HG02840 (cell line): ENCODE data around the gene OSBPL1A.

Source experiments
- ATAC-seq: cut with Tn5 transposase; IDR thresholded peaks from one replicate; pipeline ENCODE4 v1.9.1; 2021; ENCODE audit warnings: mild to moderate bottlenecking, moderate library complexity, moderate number of reproducible peaks; ENCODE audit not compliant: unreplicated experiment, low FRiP score

The OSBPL1A gene

DNA sequence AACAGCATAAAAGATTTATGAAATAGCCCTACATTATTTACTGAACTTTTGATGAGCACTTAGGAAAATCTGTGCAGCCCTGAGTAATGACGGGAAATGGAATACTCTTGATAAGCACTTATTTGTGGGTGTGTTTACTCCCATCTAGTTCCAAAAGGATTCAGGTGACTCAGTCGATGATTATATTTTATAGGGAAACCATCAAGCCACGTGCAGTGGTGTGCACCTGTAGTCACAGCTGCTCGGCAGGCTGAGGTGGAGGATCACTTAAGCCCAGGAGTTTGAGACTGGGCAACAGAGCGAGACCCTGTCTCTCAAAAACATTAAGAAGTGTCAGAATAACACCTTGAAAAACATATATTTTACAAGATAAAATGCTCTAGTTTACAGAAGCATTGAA is 166.9 kb downstream of the OSBPL1A start:
- no peak for ATAC-seq

DNA sequence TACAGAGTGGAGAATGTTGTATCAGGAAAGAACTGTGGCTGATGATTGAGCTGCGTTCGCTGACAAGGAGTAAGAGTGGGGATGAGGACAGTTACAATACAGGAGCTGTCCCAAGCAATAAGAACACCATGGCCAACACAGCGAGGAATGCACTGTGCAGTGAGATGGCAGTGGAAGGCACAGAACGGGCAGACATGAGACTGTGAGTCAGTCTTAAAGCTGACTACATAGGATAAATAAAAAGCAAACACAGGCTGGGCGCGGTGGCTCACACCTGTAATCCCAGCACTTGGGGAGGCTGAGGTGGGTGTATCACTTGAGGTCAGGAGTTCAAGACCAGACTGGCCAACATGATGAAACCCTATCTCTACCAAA is 169.0 kb downstream of the OSBPL1A start:
- ATAC-seq = no peak

DNA sequence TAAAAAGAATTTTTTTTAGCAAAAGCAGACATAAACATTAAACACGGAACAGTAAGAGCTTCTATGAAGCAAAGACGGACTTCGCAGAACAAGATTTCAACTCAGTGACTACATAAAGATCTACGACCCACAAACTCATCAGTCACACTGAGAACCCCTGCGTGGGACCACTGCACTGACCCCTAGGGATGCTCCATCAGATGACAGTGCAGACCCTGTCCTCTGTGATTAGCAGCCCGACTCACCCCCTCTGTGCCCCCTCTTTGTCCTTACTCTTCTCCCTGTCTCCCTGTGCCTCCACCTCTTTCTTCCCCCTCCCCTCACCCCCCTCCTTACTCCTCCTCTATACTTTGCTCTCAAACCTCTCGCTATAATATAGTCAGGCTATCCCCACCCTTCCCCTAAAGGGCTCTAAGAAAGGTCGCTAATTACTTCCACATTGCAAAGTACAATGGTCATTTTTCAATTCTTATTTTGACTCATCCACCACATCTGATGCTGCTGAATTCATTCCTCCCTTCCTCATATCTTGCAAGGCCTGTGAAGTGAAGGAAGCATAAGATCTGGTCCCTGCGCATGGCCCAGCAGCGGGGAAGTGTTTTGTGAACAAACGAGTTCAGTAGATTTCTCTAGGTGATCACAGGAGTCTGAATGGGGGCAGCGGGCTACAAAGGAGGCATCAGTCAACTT is 169.5 kb downstream of the OSBPL1A start:
- no peak for ATAC-seq

DNA sequence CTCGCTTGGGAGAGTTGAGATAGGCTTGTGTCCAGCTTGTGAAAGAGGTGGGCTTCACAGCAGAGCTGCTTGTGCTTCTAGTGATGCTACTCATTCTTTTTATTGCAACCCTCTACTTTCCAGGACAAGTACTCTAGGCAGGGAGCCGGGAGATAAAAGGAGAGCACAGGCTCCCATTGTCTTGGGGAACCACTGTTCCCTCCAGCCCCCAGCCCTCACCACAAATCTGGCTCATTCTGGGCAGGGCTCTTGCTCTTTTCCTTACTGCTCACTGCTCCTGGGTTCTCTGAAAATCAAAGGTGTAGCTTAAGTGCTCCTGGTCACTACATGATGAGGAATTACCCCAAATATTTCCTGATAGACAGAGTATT is 177.3 kb downstream of the OSBPL1A start:
- no peak for ATAC-seq

DNA sequence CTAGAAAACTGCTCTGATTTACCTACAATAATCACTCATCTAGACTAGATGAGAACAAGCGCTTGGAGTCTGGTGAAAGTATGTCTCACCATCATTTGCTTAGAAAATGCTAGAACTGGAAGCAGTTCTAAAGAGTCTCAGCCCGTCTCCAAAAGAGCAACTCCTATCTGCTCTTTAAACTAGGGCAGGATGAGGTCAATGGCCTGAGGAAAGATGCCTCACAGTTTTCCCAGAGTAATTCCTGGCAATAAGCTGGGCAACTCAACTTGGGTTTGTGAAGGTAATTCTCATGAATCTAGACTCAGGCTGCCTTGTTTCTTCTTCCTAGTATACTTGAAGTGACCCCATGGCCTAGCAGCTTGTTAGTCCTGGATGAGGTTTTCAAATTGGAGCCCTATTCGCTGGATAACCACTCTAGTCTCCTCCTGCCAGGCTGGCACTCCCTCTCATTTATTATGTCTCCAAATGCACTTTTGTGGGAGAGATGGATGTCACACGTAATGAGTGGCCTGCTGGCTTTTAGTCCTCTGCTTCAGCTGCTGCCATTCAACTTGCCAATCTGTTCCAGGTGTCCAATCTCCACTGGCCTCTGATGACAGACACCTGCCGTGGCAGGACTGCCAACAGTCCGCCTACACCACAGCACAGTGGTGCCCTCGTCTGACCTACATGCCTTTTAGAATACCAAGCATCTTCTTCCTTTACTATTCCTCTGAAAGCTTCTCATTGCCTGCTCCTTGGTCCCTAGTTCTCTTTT is 177.9 kb downstream of the OSBPL1A start:
- no peak for ATAC-seq

DNA sequence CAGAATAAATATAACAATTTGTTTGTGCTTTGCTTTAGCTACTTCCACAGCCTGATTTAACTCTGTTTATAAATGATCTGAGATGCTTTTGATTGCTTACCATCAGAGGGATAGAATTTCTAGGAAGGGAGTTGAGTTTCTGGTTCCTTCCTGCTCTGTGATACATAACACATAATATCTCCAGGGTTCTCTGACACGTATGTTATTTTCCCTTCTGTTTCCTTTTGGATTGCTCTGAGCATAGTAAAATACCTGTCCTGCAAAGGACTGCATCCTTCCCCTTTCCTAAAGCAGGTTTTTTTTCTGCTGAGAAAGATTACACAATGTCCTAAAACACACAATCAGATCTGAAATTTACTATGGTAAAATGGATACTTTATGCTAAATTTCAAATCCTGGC is 182.7 kb downstream of the OSBPL1A start:
- ATAC-seq = no peak

DNA sequence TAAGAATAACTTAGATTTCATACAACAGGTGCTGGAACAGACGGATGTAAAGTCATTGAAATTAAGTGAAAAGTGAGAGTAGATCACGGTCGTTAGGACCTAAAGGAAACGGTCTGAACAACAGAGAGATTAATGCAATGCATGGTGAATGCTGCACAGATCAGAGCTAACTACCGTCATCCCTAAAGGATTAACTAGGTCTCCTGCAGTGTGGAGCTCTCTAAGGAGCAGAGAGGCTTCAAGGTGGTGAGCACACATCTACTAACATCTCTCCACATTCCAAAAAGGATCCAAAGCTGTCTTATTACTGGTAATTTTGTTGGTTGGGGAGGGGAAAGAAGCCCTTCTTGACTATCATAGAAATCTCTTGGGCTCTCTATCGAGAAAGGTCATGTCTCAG is 183.5 kb downstream of the OSBPL1A start:
- ATAC-seq = no peak

DNA sequence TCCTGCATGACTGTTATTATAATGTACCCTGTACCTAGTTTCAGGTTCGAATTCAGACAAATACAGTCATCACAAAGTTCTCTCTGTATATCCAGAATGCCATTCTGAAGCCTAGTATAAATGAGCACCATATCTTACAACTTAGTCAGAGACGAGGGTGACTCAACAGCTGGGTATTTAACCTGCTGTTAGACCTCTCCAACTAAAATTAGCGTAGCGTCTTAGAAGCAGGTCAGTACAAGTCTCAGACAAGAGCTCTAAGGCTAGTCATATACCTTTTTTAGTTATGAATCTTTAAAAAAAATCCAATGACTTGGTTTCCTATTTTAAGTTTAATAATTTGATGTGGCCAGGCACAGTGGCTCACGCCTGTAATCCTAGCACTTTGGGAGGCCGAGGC is 184.7 kb downstream of the OSBPL1A start:
- ATAC-seq = no peak

DNA sequence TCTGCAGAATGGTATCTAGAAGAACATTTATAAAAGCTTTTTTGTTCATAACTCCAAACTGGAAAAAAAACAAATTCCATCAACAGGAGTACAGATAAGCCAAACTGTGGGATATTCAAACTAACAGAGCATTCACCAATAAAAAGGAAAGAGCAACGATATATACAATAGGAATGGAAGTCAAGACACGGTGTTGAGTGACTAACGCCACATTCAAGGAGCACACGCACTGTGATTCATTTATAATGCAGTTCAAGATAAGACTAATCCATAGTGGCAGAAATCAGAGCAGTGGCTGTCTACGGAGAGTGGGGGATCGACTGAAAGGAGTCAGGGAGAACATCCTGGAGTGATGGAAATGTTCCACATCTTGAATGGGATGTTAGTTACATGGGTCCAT is 188.1 kb downstream of the OSBPL1A start:
- no peak for ATAC-seq

DNA sequence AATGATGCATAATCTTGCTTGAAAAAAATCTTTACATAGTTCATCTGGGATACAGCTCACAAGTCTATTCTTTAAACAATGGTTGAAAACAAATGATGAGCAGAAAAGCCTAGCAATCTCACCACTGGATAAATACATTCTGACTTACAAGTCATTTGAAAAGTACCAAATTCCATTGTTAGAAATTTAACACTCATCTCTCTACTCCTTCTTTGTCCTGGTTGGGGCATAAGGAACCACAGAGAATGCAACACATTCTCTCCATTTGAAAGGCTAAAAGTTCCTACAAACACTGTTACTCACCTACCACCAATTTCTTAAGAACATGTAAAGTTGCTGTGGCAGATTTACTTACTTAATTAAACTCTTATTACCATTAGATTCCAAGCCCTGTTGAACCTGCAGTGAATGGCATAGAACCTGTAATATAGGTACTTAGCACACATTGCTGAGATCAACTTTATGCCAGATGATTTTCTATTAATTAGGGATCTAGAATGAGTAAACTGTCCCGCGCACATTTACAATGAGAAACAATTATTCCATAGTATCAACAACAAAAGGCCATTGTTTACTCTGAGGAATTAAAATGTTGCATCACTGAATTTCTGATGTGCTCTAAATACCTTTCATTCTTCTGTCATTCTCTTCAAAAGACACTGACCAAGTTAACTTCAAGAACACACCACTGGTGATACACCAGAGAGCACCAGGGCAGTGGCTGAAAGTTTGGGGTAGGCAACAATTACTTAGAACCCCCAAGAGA is 189.2 kb downstream of the OSBPL1A start:
- no peak for ATAC-seq

DNA sequence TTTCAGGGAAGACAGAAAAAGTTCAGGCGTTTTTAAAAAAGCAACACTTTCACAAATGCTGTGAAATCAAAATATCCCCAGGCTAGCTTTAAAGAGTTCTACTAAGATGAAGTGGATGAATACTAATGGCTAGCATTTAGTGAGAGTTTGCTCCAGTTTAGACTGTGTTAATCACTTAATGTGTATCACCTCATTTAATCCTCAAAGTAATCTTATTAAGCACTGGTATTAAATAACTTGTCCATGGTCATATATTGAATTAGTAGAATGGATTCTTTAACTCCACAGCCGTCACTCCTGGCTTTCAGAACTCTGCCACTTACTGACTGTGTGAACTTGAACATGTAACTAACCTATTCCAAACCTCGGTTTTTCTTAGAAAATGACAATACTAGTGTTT is 192.7 kb downstream of the OSBPL1A start:
- no peak for ATAC-seq

DNA sequence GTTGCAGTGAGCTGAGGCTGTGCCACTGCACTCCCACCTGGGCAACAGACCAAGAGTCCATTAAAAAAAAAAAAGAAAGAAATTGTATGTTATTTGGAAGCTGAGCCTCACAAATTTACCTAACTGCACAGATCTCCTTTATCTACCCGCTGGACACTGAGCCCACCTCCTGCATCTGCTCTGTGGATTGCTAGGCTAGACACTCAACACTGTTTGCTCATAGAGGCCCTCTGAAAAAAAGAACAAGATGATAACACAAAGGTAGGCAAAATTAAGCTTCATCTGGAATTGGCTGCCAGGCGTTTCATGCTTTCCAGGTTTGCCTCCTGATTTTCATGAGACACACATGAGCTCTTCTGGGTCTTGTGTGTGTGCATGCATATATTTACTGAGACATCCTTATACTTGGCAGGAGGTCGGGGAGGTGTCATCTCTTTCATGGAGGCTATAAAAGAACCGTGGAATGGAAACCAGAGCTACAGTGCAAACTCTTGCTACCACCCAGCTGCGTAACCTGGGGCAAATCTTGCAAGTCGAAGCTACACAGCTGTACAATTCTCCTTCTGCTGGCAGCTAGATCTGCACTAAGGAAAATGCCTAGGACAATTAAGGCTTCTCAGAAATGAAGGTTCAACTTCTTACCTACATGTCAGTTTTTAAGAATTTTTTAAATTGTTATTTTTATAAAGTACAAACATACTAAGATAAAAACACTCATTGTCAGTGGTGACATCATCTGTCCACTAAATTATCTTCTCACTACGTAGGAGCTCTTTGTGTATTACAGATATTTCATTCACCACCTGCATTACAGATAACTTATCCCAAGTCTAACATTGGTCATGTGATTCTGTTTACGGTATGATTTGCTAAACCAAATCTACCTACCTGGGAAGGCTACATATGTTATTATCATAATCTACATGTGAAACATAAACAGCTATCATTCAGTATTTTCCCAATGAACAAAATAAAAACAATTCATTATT is 195.6 kb downstream of the OSBPL1A start:
- no peak for ATAC-seq

DNA sequence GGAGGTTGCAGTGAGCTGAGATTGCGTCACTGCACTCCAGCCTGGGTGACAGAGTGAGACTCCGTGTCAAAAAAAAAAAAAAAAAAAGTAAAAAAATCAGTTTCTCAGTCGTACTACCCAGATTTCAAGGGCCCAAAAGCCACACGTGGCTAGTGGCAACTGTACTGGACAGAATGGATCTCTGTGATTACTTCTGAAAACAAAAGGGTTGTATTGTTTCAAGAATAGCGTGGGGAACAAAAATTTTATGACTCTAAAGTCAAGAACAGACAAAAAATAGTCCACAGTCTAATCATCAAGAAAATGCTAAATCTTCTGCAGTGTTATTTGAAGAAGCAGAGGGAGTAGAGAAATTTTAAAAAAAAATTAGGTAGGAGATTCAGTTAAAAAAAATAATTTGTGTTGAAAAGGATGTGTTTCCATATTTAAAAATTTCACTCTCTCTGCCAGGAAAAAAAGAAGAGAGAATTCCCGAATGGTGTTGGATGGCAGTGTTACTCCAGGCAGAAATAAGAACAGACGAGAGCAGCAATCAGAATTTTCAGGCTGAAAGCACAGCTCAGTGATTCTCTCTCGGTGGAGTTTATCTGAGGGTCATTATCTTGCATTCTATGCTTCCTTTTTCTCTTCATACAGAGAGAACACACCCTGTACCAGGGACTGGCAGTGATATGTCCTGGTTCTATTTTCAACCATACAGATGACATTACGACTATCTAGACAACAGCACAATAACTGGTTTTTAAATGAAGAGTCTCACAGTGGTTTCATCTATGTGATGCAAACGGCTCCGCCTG is 196.9 kb downstream of the OSBPL1A start:
- no peak for ATAC-seq

DNA sequence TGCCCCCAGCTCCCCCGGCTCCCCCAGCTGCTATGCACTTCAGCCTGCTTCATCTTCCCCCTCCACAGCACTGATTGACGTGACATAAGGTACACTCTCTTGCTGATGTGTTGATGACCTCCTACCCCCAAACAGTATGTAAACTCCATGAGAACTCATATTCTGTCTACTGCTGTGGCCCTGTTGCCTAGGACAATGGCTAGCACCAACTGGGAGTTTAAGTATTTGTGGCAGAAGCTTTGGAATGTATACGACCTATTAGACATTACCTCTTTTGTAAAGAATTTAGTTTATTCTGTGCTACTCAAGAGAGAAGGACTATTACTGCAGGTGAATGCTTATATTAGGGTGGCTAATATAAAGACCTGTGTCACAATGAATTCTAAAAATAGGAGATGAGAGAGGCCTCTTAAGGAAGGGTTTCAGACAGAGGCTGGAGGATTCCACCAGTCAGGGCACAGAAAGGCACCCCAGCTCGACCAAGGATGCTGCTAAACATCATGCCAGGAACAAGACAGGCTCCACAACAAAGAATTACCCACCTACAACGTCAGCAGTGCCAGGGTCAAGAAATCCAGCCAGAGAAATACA is 198.2 kb downstream of the OSBPL1A start:
- ATAC-seq = no peak

DNA sequence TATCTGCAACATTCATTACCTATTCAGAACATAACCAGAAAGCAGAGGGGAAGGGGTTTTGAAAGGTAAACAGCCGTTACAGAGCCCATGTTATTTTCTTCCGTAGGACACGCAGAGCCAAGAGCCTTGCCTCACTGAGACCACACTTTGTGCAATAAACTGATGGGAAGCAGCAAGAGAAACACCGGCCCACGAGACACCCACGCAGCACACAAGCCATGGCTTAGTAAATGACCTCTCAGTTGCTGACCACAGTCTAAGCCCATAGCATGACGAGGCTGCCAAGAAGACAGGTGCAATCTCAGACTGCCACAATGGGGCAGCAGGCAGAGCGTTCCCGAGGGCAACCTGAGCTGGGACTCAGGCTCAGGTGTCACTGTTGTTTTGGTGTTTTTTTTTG is 199.2 kb downstream of the OSBPL1A start:
- ATAC-seq = no peak

DNA sequence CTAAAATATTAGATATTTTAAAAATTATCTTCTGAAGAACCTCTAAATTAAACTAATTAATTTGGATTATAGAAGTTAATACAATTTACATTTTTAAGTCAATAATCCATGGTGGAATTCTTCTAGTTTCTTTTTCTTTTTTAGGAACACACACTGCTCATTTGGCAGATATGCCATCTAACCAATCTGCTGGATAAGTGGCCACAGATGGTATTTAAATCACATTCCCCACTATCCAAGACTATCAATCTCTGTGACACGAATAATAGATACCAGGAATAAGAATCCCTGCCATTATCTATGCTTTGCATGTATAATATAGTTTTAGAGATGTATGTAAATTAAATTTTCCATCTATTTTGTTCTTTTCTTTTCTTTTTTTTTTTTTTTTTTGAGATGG is 200.2 kb downstream of the OSBPL1A start:
- no peak for ATAC-seq

DNA sequence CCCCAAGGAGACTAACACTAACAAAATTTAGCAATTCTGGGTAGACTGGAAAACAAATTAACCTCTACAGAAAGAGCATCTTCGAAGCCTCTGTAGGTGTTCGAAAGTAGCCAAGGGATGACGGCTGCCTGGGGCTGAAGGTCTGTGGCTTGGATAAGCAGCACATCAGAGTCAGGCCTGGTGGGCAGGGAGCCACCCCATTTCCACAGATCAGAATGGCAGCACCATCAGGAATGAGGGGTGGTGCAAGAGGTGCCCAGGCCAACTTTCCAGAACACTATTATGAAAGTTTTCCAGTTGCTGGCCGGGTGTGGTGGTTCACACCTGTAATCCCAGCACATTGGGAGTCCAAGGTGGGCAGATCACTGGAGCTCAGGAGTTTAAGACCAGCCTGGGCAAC is 200.9 kb downstream of the OSBPL1A start:
- ATAC-seq = no peak

DNA sequence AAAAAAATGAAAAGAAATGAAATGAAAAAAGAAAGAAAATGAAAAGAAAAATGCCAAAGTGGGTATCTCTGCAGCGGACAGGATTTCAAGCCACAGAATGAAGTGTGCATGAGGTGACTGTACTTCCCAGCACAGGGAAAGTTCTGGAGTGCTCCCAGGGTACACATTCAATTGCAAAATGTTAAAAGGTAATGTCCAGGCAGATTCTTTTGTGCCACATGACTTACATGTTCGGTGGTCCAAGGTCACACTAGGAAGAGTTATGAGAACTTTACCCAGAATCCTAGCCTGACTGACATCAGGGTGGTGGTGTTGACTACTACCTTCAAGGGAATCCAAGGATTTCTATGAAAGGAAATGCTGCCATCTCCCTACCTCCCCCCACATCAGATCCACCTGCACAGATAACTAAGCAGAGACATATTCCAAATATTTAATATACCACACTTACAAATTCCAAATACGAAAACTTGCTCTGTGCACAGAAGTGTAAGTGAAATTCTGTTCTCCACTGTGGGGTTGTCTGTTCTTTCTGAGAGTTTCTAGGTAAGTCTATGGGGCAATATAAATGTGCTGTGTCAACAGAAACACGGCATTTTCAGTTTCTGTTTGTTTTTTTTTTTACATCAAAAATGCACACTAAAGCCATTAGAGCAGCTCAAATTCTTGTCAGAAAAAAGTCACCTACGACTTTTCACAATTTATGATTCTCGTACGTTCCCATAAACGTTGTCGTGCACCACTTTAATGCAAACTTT is 202.1 kb downstream of the OSBPL1A start:
- ATAC-seq = no peak

DNA sequence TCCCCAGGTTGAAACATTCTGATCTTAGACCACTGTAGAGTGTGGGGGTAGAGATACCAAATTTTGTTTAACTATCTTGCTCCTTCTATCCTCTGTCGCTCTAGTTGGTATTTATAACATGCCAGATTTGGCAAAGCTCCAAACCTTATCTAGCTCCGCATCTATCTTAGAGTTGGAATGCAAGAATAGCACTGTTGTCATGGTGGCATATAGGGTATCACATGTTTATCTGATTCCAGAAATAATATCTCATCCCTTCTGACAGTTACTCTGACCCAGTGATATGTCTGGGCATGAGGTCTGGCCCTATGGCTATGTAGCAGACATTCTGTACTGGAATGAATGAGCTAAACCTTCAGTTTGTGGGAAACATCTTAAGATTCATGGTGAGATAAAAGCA is 207.0 kb downstream of the OSBPL1A start:
- ATAC-seq = no peak
